B cell (primary cell): ENCODE measurements around the gene MRPL14.

ENCODE experiments used
- EZH2 ChIP-seq: IDR thresholded peaks from 2 replicates; pipeline ENCODE4 v1.6.1; 2012; ENCODE audit warnings: borderline replicate concordance, low read depth, mild to moderate bottlenecking, moderate library complexity, low read length; ENCODE audit not compliant: insufficient read depth, poor library complexity, severe bottlenecking
- TF ChIP-seq, protein P1 (sequence below): fragments of 200-600 bp; IDR thresholded peaks from one replicate; pipeline ENCODE4 v1.8.0; 2022; ENCODE audit warnings: antibody characterized with exemption, mild to moderate bottlenecking

DNA sequence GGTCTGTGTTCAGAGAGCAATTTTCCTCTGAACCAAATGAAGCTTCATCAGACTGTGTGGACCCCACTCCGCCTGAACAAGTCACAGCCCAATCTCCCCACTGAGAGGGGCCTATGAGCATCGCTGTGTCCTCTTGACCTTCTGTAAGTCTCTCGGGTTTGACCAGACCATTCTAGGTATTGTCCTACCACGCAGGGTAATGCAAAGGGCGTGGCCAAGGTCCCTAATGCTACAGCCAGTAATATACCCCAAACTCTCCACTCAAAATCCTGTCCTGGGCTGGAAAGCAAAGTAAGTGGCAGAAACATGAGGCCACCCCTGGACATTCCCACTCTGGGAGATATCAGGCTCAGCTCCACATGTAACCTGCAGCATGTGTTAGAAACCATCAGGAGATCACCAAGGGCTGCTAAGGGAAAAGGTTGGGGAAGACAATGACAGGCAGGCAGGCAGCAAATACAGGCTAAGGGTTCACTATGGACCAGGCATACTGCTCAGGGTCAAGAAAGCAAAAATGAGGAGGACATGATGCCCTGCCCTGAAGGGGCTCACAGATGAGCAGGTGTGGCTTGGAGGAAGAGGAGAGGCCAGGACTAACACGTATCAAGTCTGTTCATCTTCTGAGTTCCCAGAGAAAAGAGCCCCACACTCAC, 33.4 kb downstream of the MRPL14 start:
- TF ChIP-seq, protein P1, sequence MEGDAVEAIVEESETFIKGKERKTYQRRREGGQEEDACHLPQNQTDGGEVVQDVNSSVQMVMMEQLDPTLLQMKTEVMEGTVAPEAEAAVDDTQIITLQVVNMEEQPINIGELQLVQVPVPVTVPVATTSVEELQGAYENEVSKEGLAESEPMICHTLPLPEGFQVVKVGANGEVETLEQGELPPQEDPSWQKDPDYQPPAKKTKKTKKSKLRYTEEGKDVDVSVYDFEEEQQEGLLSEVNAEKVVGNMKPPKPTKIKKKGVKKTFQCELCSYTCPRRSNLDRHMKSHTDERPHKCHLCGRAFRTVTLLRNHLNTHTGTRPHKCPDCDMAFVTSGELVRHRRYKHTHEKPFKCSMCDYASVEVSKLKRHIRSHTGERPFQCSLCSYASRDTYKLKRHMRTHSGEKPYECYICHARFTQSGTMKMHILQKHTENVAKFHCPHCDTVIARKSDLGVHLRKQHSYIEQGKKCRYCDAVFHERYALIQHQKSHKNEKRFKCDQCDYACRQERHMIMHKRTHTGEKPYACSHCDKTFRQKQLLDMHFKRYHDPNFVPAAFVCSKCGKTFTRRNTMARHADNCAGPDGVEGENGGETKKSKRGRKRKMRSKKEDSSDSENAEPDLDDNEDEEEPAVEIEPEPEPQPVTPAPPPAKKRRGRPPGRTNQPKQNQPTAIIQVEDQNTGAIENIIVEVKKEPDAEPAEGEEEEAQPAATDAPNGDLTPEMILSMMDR = no peak
- TF ChIP-seq EZH2 = no peak
